Esophagus (tissue), 2 donors: ENCODE data around the gene STARD13. TPM values are rescaled to one million over a fixed set of nuclear protein-coding genes. Genes with fewer than 3 reads are reported as not detected.

Source experiments
- H3K27ac ChIP-seq, 2 donors: one replicate each; pipeline ENCODE4 v1.5.1; 2013; ENCODE audit warnings: low read depth in 2 of 2, mild to moderate bottlenecking in 2 of 2, inconsistent platforms in 1 of 2, low read length in 1 of 2, moderate library complexity in 1 of 2
- H3K27me3 ChIP-seq, 2 donors: one replicate each; pipeline ENCODE4 v1.6.1; 2013; ENCODE audit warnings: low read length in 2 of 2, control low read depth in 1 of 2, mild to moderate bottlenecking in 1 of 2; ENCODE audit not compliant: insufficient read depth in 2 of 2, control insufficient read depth in 1 of 2
- H3K36me3 ChIP-seq, 2 donors: one replicate each; pipeline ENCODE4 v1.6.1; 2013; ENCODE audit warnings: low read length in 1 of 2; ENCODE audit not compliant: control insufficient read depth in 2 of 2, insufficient read depth in 2 of 2
- H3K4me1 ChIP-seq, 2 donors: one replicate each; pipeline ENCODE4 v1.6.1; 2013; ENCODE audit warnings: low read length in 1 of 2; ENCODE audit not compliant: control insufficient read depth in 2 of 2, insufficient read depth in 2 of 2
- H3K4me3 ChIP-seq, 2 donors: one replicate each; pipeline ENCODE4 v1.5.1; 2013; ENCODE audit warnings: low read length in 2 of 2, mild to moderate bottlenecking in 2 of 2, low read depth in 1 of 2, moderate library complexity in 1 of 2
- H3K9me3 ChIP-seq, 2 donors: one replicate each; pipeline ENCODE4 v1.6.1; 2013; ENCODE audit warnings: mild to moderate bottlenecking in 2 of 2, low read depth in 1 of 2, low read length in 1 of 2, moderate library complexity in 1 of 2; ENCODE audit not compliant: control insufficient read depth in 2 of 2, insufficient read depth in 1 of 2
- WGBS, 2 donors: extraction: QIAGEN DNeasy Blood & Tissue Kit; methylation state at CpG; one replicate each; pipeline ENCODE4 v1.1.7; 2013; 5-methylcytosine and 5-hydroxymethylcytosine counted together
- polyA plus RNA-seq, 2 donors: library from polyadenylated mRNA; stranded (reverse); fragments of 200-250 nt; gene quantifications; one replicate each; pipeline ENCODE4 v1.2.3, GENCODE V29; 2013
- donor health status: healthy with polysubstance abuse.
- donor health status: Bipolar disorder and iron deficiency.

The STARD13 gene
- polyA plus RNA-seq, 2 donors, result 1.6 to 3.0 TPM

- H3K4me3 ChIP-seq, result no peak overlapping the region
- peak overlapping the region; percentile 18 to 42 for H3K27ac ChIP-seq
- no peaks in the 10 kb centered on the region for H3K9me3 ChIP-seq
- H3K4me1 ChIP-seq, result peaks cover 0 to 5% of the 10 kb centered on the region in 2 donors
- 63 to 73% methylated on average over 9 of the region's 9 CpGs for WGBS, 2 donors
- no peaks in the 10 kb centered on the region for H3K27me3 ChIP-seq
- H3K36me3 ChIP-seq, result peaks cover 3 to 10% of the 10 kb centered on the region in 2 donors
Measured at GRCh38 chr13:33105387-33106005, 180.1 kb downstream of the STARD13 start.

- Histone ChIP-seq H3K36me3 (peaks cover 3 to 5% of the 10 kb centered on the region in 2 donors), H3K9me3 (no peaks in the 10 kb centered on the region), H3K4me1 (no peaks in the 10 kb centered on the region), H3K4me3 (no peak overlapping the region), H3K27me3 (no peaks in the 10 kb centered on the region), H3K27ac (no peak overlapping the region)
- 84% methylated on average over 4 of the region's 4 CpGs for WGBS, 2 donors
Measured at GRCh38 chr13:33103457-33103856, 182.1 kb downstream of the STARD13 start.

GRCh38 chr13:33101835-33102234 is 183.7 kb downstream of the STARD13 start:
- Histone ChIP-seq H3K4me1 (no peaks in the 10 kb centered on the region), H3K9me3 (no peaks in the 10 kb centered on the region), H3K27me3 (no peaks in the 10 kb centered on the region), H3K36me3 (peaks cover 3 to 5% of the 10 kb centered on the region in 2 donors), H3K4me3 (no peak overlapping the region), H3K27ac (no peak overlapping the region)
- 82 to 88% methylated on average over 2 of the region's 2 CpGs for WGBS, 2 donors

GRCh38 chr13:33100886-33101285 is 184.7 kb downstream of the STARD13 start:
- Histone ChIP-seq H3K4me3 (no peak overlapping the region), H3K4me1 (no peaks in the 10 kb centered on the region), H3K9me3 (no peaks in the 10 kb centered on the region), H3K36me3 (peaks cover 2 to 3% of the 10 kb centered on the region in 2 donors), H3K27me3 (no peaks in the 10 kb centered on the region), H3K27ac (no peak overlapping the region)
- WGBS, 2 donors, result 86 to 91% methylated on average over 3 of the region's 3 CpGs

GRCh38 chr13:33099860-33100259 is 185.7 kb downstream of the STARD13 start:
- no peaks in the 10 kb centered on the region for H3K27me3 ChIP-seq
- no peak overlapping the region for H3K4me3 ChIP-seq
- H3K27ac ChIP-seq, result no peak overlapping the region
- no peaks in the 10 kb centered on the region for H3K9me3 ChIP-seq
- H3K36me3 ChIP-seq, result no peaks in the 10 kb centered on the region
- WGBS, 2 donors, result 59 to 73% methylated on average over 3 of the region's 3 CpGs
- no peaks in the 10 kb centered on the region for H3K4me1 ChIP-seq

- H3K9me3 ChIP-seq, result no peaks in the 10 kb centered on the region
- no peaks in the 10 kb centered on the region for H3K4me1 ChIP-seq
- no peaks in the 10 kb centered on the region for H3K36me3 ChIP-seq
- H3K27ac ChIP-seq, result no peak overlapping the region
- H3K27me3 ChIP-seq, result no peaks in the 10 kb centered on the region
- WGBS, 2 donors, result 90 to 95% methylated on average over 2 of the region's 2 CpGs
- H3K4me3 ChIP-seq, result no peak overlapping the region
Measured at GRCh38 chr13:33096886-33097605, 188.5 kb downstream of the STARD13 start.

GRCh38 chr13:33092073-33092987 is 193.2 kb downstream of the STARD13 start:
- WGBS, 2 donors, result 80 to 81% methylated on average over 11 of the region's 11 CpGs

GRCh38 chr13:33091415-33091774 is 194.2 kb downstream of the STARD13 start:
- no peak overlapping the region for H3K27ac ChIP-seq
- no peaks in the 10 kb centered on the region for H3K36me3 ChIP-seq
- 91 to 93% methylated on average over 5 of the region's 5 CpGs for WGBS, 2 donors

More at GRCh38 chr13:33092073-33092987, 193.2 kb downstream of the STARD13 start:
- Histone ChIP-seq H3K27ac (no peak overlapping the region), H3K4me3 (no peak overlapping the region), H3K36me3 (no peaks in the 10 kb centered on the region), H3K27me3 (no peaks in the 10 kb centered on the region), H3K9me3 (no peaks in the 10 kb centered on the region), H3K4me1 (no peaks in the 10 kb centered on the region)

GRCh38 chr13:33090755-33091414 is 194.7 kb downstream of the STARD13 start:
- no peaks in the 10 kb centered on the region for H3K36me3 ChIP-seq
- H3K27me3 ChIP-seq, result no peaks in the 10 kb centered on the region
- no peak overlapping the region for H3K4me3 ChIP-seq
- H3K27ac ChIP-seq, result no peak overlapping the region
- no peaks in the 10 kb centered on the region for H3K9me3 ChIP-seq
- WGBS, 2 donors, result 60 to 62% methylated on average over 4 of the region's 4 CpGs
- H3K4me1 ChIP-seq, result no peaks in the 10 kb centered on the region

More at GRCh38 chr13:33091415-33091774, 194.2 kb downstream of the STARD13 start:
- H3K27me3 ChIP-seq, result no peaks in the 10 kb centered on the region
- H3K9me3 ChIP-seq, result no peaks in the 10 kb centered on the region
- H3K4me3 ChIP-seq, result no peak overlapping the region
- H3K4me1 ChIP-seq, result no peaks in the 10 kb centered on the region
